ENCODE results near the gene ACCS. TPM values are rescaled to one million over a fixed set of nuclear protein-coding genes. Genes with fewer than 3 reads are reported as not detected.

ACCS gene
- total RNA-seq, 1 experiment from 2014 or later, result 13.9 TPM

GRCh38 chr11:44065161-44065661 lies 859 bp upstream of the ACCS start:
- DNase-seq, result peak; percentile 75
- no peaks in the 10 kb centered on the region for H3K27me3 ChIP-seq (ENCODE audit: control insufficient read depth, insufficient read depth, low read length)
- no peak overlapping the region for H3K4me3 ChIP-seq (ENCODE audit: insufficient read depth, low read depth, low read length)
- no peaks in the 10 kb centered on the region for H3K36me3 ChIP-seq (replicated peaks; ENCODE audit: control insufficient read depth, insufficient read depth, low read length)

DNA sequence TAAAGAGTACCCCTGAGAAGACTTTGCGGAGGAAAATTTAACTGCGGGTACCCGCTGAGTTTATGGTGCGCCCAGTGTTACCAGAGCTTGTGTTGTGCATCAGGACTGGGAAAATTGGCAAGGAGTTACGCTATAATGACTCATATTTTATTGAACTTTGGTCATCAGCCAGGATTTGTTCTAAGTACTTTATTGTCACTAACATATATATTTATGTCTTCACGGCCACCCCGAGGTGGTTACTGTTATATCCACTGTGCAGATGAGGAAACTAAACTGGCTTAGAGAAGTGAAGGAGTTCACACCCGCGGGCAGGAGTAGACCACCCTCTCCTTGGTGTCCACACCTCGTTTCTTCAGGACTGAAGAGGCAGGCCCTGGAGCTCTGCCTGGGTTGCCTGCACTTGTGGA lies 667 bp downstream of the ACCS start:
- no peaks in the 10 kb centered on the region for H3K36me3 ChIP-seq (replicated peaks; ENCODE audit: control insufficient read depth, insufficient read depth, low read length)
- DNase-seq, result peak; percentile 45
- H3K27me3 ChIP-seq (ENCODE audit: control insufficient read depth, insufficient read depth, low read length), result no peaks in the 10 kb centered on the region

GRCh38 chr11:44067266-44067665 lies 1.2 kb downstream of the ACCS start:
- H3K4me3 ChIP-seq (ENCODE audit: insufficient read depth, low read depth, low read length), result no peak overlapping the region

More for the DNA sequence above, 667 bp downstream of the ACCS start:
- peak overlapping the region; percentile 65 for H3K4me3 ChIP-seq (ENCODE audit: insufficient read depth, low read depth, low read length)

GRCh38 chr11:44068180-44068579 lies 2.1 kb downstream of the ACCS start:
- no peak for DNase-seq
- no peak overlapping the region for H3K4me3 ChIP-seq (ENCODE audit: insufficient read depth, low read depth, low read length)
- no peaks in the 10 kb centered on the region for H3K27me3 ChIP-seq (ENCODE audit: control insufficient read depth, insufficient read depth, low read length)
- no peaks in the 10 kb centered on the region for H3K36me3 ChIP-seq (replicated peaks; ENCODE audit: control insufficient read depth, insufficient read depth, low read length)

More at GRCh38 chr11:44067266-44067665, 1.2 kb downstream of the ACCS start:
- no peak for DNase-seq
- Histone ChIP-seq H3K27me3 (ENCODE audit: control insufficient read depth, insufficient read depth, low read length) (no peaks in the 10 kb centered on the region), H3K36me3 (replicated peaks; ENCODE audit: control insufficient read depth, insufficient read depth, low read length) (no peaks in the 10 kb centered on the region)

DNA sequence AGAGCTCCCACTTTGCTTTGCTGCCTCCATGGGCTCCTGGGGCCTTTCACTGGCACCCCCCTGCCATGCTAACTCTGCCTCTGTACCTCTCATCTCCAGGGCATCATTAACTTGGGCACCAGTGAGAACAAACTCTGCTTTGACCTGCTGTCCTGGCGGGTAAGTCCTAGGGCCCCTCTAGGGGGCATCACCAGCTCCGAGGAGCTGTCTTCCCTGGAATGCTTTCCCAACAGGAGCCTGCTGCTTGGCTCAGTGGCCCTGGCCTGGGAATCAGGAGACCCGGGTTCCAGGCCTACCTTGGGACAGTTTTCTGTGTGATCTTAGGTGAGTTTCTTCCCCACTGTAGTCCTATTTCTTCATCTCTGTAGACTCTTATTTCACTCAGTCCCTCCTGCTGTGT lies 5.1 kb downstream of the ACCS start:
- peak; percentile 78 for DNase-seq
- Histone ChIP-seq H3K36me3 (replicated peaks; ENCODE audit: control insufficient read depth, insufficient read depth, low read length) (no peaks in the 10 kb centered on the region; the same call in 1 of the 2 replicates), H3K4me3 (ENCODE audit: insufficient read depth, low read depth, low read length) (no peak overlapping the region)

DNA sequence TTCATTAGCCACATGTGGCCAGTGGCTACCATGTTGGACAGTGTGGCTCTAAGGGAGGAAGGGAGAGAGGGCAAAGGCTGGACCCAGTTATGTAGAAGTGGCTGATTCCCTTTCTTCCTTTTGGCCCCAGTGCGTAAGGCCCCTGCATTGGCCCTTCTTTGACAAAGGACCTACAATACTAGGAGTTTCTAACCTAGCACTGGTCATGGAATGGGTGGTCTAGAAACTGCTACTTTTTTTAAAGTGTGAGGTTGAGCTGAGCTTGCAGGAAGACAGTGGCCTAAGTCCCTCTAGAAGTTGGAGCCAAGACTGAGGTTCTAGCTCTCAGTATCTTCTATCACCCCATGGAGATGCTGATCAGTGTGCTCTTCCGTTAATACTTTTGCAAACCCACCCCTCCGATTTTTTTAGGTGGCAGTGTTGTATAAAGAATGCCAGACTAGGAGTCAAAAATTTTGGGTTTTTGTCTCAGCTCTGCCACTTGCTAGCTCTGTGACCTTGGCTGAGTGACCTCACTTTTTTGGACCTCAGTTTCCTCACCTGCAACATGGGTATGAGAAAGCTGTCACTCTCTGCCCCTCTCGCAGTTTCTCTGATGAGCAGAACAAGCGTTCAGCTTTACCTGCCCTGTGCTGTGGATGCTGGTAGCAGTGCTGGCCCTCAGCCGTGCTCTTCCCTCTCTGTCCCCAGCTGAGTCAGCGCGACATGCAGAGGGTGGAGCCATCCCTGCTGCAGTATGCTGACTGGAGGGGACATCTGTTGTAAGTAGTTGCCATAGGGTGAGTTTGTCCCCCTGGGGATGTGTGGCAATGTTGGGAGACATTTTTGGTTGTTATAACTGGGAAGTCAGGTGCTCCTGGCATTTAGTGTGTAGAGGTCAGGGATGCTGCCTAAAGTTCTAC lies 6.9 kb downstream of the ACCS start:
- DNase-seq, result peak; percentile 19
- Histone ChIP-seq H3K4me3 (ENCODE audit: insufficient read depth, low read depth, low read length) (no peak overlapping the region), H3K36me3 (replicated peaks; ENCODE audit: control insufficient read depth, insufficient read depth, low read length) (no peaks in the 10 kb centered on the region; the same call in none of the 2 replicates), H3K27me3 (ENCODE audit: control insufficient read depth, insufficient read depth, low read length) (no peaks in the 10 kb centered on the region)

More for the DNA sequence above, 5.1 kb downstream of the ACCS start:
- no peaks in the 10 kb centered on the region for H3K27me3 ChIP-seq (ENCODE audit: control insufficient read depth, insufficient read depth, low read length)

DNA sequence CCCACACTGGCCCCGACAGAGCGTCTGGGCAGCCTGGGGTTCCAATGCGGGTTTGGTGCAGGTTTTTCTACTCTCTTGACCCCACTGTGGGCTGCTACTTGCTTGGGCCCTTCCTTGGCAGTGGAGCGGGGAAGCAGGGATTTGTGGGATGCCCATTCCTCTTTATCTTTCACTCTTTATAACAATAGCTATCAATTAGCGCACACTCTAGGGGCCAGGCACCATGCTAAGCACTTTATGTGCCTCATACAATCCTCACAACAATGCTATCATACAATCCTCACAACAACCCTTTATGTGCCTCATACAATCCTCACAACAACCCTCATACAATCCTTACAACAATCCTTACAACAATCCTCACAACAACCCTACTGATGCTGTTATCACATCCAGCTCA lies 12.7 kb downstream of the ACCS start:
- Histone ChIP-seq H3K4me3 (ENCODE audit: insufficient read depth, low read depth, low read length) (no peak overlapping the region), H3K27me3 (ENCODE audit: control insufficient read depth, insufficient read depth, low read length) (no peaks in the 10 kb centered on the region), H3K36me3 (replicated peaks; ENCODE audit: control insufficient read depth, insufficient read depth, low read length) (no peaks in the 10 kb centered on the region; the same call in none of the 2 replicates)
- DNase-seq, result no peak

DNA sequence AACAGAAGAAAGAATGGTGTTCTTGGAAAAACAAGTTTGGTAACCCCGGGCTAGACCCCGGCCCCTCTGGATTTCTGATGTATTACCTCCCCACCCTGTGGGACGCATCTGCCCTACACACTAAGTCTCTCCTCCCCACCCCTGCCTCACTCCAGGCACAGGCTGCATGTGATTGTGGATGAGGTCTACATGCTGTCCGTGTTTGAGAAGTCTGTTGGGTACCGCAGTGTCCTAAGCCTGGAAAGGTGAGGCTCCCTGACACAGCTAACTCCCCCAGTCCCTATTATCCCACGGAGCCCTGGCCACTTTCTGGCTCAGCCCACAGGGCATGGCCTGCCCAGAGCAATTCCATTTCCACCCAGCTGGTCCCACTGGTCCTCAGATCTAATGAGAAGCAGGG lies 13.3 kb downstream of the ACCS start:
- no peak for DNase-seq

DNA sequence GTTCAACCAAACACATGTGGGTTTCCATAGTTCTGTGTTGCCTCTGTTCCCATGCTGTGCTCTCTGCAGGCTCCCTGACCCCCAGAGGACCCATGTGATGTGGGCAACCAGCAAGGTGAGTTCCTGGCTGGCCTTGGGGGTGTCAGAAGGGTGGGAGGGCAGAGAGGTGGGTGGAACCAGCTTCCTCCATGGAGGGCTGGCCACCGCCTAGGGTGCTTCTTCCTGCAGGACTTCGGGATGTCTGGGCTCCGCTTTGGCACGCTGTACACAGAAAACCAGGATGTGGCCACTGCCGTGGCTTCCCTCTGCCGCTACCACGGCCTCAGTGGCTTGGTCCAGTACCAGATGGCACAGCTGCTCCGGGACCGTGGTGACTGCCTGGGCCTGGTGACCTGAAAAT lies 14.9 kb downstream of the ACCS start:
- no peaks in the 10 kb centered on the region for H3K27me3 ChIP-seq (ENCODE audit: control insufficient read depth, insufficient read depth, low read length)
- no peak overlapping the region for H3K4me3 ChIP-seq (ENCODE audit: insufficient read depth, low read depth, low read length)
- DNase-seq, result no peak
- no peaks in the 10 kb centered on the region; the same call in 1 of the 2 replicates for H3K36me3 ChIP-seq (replicated peaks; ENCODE audit: control insufficient read depth, insufficient read depth, low read length)

More for the DNA sequence above, 13.3 kb downstream of the ACCS start:
- Histone ChIP-seq H3K4me3 (ENCODE audit: insufficient read depth, low read depth, low read length) (no peak overlapping the region), H3K27me3 (ENCODE audit: control insufficient read depth, insufficient read depth, low read length) (no peaks in the 10 kb centered on the region), H3K36me3 (replicated peaks; ENCODE audit: control insufficient read depth, insufficient read depth, low read length) (no peaks in the 10 kb centered on the region; the same call in none of the 2 replicates)

- Histone ChIP-seq H3K36me3 (replicated peaks; ENCODE audit: control insufficient read depth, insufficient read depth, low read length) (no peaks in the 10 kb centered on the region; the same call in none of the 2 replicates), H3K4me3 (ENCODE audit: insufficient read depth, low read depth, low read length) (no peak overlapping the region), H3K27me3 (ENCODE audit: control insufficient read depth, insufficient read depth, low read length) (no peaks in the 10 kb centered on the region)
- DNase-seq, result no peak
Observed at GRCh38 chr11:44082645-44083044, 16.6 kb downstream of the ACCS start.

DNA sequence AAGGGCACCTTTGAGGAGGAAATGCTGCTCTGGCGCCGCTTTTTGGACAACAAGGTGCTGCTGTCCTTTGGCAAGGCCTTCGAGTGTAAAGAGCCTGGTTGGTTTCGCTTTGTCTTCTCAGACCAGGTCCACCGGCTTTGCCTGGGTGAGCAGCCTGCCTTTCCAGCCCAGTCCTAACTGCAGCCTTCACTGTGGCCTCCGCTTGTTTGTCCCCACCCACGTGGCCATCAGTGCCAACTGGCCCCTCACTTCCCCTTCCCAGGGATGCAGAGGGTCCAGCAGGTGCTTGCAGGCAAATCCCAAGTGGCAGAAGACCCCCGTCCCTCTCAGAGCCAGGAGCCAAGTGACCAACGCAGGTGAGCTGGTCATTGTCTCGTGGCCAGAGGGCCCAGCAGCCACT lies 17.4 kb downstream of the ACCS start:
- DNase-seq, result no peak
- Histone ChIP-seq H3K4me3 (ENCODE audit: insufficient read depth, low read depth, low read length) (no peak overlapping the region), H3K27me3 (ENCODE audit: control insufficient read depth, insufficient read depth, low read length) (no peaks in the 10 kb centered on the region), H3K36me3 (replicated peaks; ENCODE audit: control insufficient read depth, insufficient read depth, low read length) (no peaks in the 10 kb centered on the region; the same call in none of the 2 replicates)

- no peak overlapping the region for H3K4me3 ChIP-seq (ENCODE audit: insufficient read depth, low read depth, low read length)
- no peak for DNase-seq
- no peaks in the 10 kb centered on the region; the same call in none of the 2 replicates for H3K36me3 ChIP-seq (replicated peaks; ENCODE audit: control insufficient read depth, insufficient read depth, low read length)
- H3K27me3 ChIP-seq (ENCODE audit: control insufficient read depth, insufficient read depth, low read length), result no peaks in the 10 kb centered on the region
Observed at GRCh38 chr11:44083906-44084305, 17.8 kb downstream of the ACCS start.

DNA sequence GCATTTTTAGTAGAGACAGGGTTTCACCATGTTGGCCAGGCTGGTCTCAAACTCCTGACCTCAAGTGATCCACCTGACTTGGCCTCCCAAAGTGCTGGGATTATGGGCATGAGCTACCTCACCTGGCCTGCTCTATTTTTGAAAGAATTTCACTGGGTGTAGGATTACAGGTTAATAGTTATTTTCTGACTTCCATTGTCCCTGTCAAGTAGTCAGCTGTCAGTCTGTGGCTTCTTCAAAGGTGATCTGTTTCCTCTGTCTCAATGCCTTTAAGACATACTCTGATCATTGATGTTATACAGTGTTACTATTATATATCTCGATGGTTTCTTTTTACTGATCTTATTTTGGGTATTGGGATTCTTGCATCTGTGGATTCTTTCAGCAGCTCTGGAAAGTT lies 19.3 kb downstream of the ACCS start:
- DNase-seq, result no peak
- no peak overlapping the region for H3K4me3 ChIP-seq (ENCODE audit: insufficient read depth, low read depth, low read length)
- no peaks in the 10 kb centered on the region for H3K27me3 ChIP-seq (ENCODE audit: control insufficient read depth, insufficient read depth, low read length)

DNA sequence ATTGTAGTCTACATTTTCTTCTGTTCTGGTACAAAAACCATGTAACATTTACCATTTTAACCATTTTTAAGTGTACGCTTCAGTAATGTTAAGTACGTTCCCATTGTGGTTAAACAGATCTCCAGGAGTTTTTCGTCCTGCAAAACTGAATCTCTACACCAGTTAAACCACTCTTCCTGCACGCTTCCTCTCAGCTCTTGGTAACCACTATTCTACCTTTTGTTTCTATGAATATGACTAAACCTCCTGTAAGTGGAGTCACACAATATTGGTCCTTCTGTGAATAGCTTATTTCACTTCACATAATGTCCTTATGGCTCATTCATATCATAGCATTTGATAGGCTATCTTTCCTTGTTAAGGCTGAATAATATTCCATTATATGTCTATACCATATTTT lies 22.3 kb downstream of the ACCS start:
- DNase-seq, result no peak
- H3K27me3 ChIP-seq (ENCODE audit: control insufficient read depth, insufficient read depth, low read length), result no peaks in the 10 kb centered on the region
- no peaks in the 10 kb centered on the region; the same call in none of the 2 replicates for H3K36me3 ChIP-seq (replicated peaks; ENCODE audit: control insufficient read depth, insufficient read depth, low read length)
- no peak overlapping the region for H3K4me3 ChIP-seq (ENCODE audit: insufficient read depth, low read depth, low read length)

More for the DNA sequence above, 19.3 kb downstream of the ACCS start:
- H3K36me3 ChIP-seq (replicated peaks; ENCODE audit: control insufficient read depth, insufficient read depth, low read length), result no peaks in the 10 kb centered on the region; the same call in none of the 2 replicates

- no peak overlapping the region for H3K4me3 ChIP-seq (ENCODE audit: insufficient read depth, low read depth, low read length)
- H3K27me3 ChIP-seq (ENCODE audit: control insufficient read depth, insufficient read depth, low read length), result no peaks in the 10 kb centered on the region
- DNase-seq, result no peak
- H3K36me3 ChIP-seq (replicated peaks; ENCODE audit: control insufficient read depth, insufficient read depth, low read length), result no peaks in the 10 kb centered on the region; the same call in 1 of the 2 replicates
Observed at GRCh38 chr11:44088871-44089270, 22.8 kb downstream of the ACCS start.
